Neural cell (in vitro differentiated cells): ENCODE data around the gene CBR3. TPM values are rescaled to one million over a fixed set of nuclear protein-coding genes. Genes with fewer than 3 reads are reported as not detected.

Source experiments
- H2AFZ ChIP-seq: fragments of 200-600, 300-800 bp; sonication (generic), shearing (Covaris generic); 2 replicates; pipeline ENCODE4 v1.6.0; 2014; ENCODE audit warnings: low read depth, mild to moderate bottlenecking, antibody characterized with exemption, low read length, moderate library complexity
- H3F3A ChIP-seq: fragments of 200-600 bp; shearing (Covaris generic); 2 replicates; pipeline ENCODE4 v1.6.1; 2016; ENCODE audit warnings: mild to moderate bottlenecking, moderate library complexity, mixed read lengths, antibody characterized with exemption, low read length; ENCODE audit not compliant: insufficient read depth, poor library complexity, severe bottlenecking
- H3K27ac ChIP-seq: fragments of 200-600, 300-800 bp; sonication (generic), shearing (Covaris generic); 2 replicates; pipeline ENCODE4 v1.5.1; 2014; ENCODE audit warnings: mild to moderate bottlenecking, low read length, moderate library complexity
- H3K27me3 ChIP-seq: fragments of 300-800, 200-600 bp; sonication (generic), shearing (Covaris generic); 2 replicates; pipeline ENCODE4 v1.6.0; 2014; ENCODE audit warnings: mild to moderate bottlenecking, low read depth, low read length, moderate library complexity; ENCODE audit not compliant: insufficient read depth
- H3K36me3 ChIP-seq: fragments of 300-800, 200-600 bp; sonication (generic), shearing (Covaris generic); 2 replicates; pipeline ENCODE4 v1.5.1; 2014; ENCODE audit warnings: mild to moderate bottlenecking, antibody characterized with exemption, low read length, moderate library complexity; ENCODE audit not compliant: insufficient read depth
- H3K4me2 ChIP-seq: fragments of 300-800, 200-600 bp; sonication (generic), shearing (Covaris generic); 2 replicates; pipeline ENCODE4 v1.6.0; 2014; ENCODE audit warnings: mild to moderate bottlenecking, low read length
- H3K4me3 ChIP-seq: fragments of 300-800, 200-600 bp; sonication (generic), shearing (Covaris generic); 2 replicates; pipeline ENCODE4 v1.5.1; 2014; ENCODE audit warnings: mild to moderate bottlenecking, low read length, moderate library complexity
- H3K79me2 ChIP-seq: fragments of 200-600 bp; shearing (Covaris generic); replicated peaks from 2 replicates; pipeline ENCODE4 v1.6.0; 2014; ENCODE audit warnings: mild to moderate bottlenecking, low read length, moderate library complexity; ENCODE audit not compliant: insufficient read depth
- H3K9ac ChIP-seq: fragments of 300-800, 200-600 bp; sonication (generic), shearing (Covaris generic); 2 replicates; pipeline ENCODE4 v1.6.1; 2016; ENCODE audit warnings: mild to moderate bottlenecking, low read length, mixed read lengths
- H3K9me2 ChIP-seq: fragments of 200-600 bp; shearing (Covaris generic); 2 replicates; pipeline ENCODE4 v1.6.1; 2016; ENCODE audit warnings: mild to moderate bottlenecking, low read length, mixed read lengths; ENCODE audit not compliant: insufficient read depth
- H3K9me3 ChIP-seq: fragments of 200-600, 300-800 bp; sonication (generic), shearing (Covaris generic); 2 replicates; pipeline ENCODE4 v1.6.1; 2016; ENCODE audit warnings: mild to moderate bottlenecking, mixed run types, low read length, moderate library complexity, mixed read lengths
- H4K20me1 ChIP-seq: fragments of 200-600 bp; shearing (Covaris generic); 2 replicates; pipeline ENCODE4 v1.6.1; 2016; ENCODE audit warnings: mild to moderate bottlenecking, mixed run types; ENCODE audit not compliant: insufficient read depth
- CTCF ChIP-seq: fragments of 450-650 bp; IDR thresholded peaks from 2 replicates; pipeline ENCODE4 v1.5.1; 2014; ENCODE audit warnings: antibody characterized with exemption, mild to moderate bottlenecking, moderate library complexity; ENCODE audit not compliant: poor library complexity, severe bottlenecking
- EP300 ChIP-seq: fragments of 450-650 bp; conservative IDR thresholded peaks from 2 replicates; pipeline ENCODE4 v1.6.1; 2014; ENCODE audit warnings: antibody characterized with exemption, mild to moderate bottlenecking, moderate library complexity; ENCODE audit not compliant: poor library complexity, severe bottlenecking
- EZH2 ChIP-seq: fragments of 200-600, 300-800 bp; shearing (Covaris generic), sonication (generic); IDR thresholded peaks from 2 replicates; pipeline ENCODE4 v1.6.1; 2014; ENCODE audit warnings: antibody characterized with exemption, low read length, borderline replicate concordance, mild to moderate bottlenecking; ENCODE audit not compliant: insufficient read depth, poor library complexity, severe bottlenecking
- MXI1 ChIP-seq: fragments of 450-650 bp; conservative IDR thresholded peaks from 2 replicates; pipeline ENCODE4 v1.6.1; 2014; ENCODE audit warnings: antibody characterized with exemption, mild to moderate bottlenecking; ENCODE audit not compliant: poor library complexity, severe bottlenecking
- POLR2AphosphoS5 ChIP-seq: IDR thresholded peaks from 2 replicates; pipeline ENCODE4 v1.6.1; 2012
- RAD21 ChIP-seq: fragments of 450-650 bp; conservative IDR thresholded peaks from 2 replicates; pipeline ENCODE4 v1.6.1; 2014; ENCODE audit warnings: antibody characterized with exemption, mild to moderate bottlenecking, moderate library complexity
- REST ChIP-seq: IDR thresholded peaks from 2 replicates; pipeline ENCODE4 v1.6.1; 2012; ENCODE audit warnings: borderline replicate concordance
- SMC3 ChIP-seq: fragments of 450-650 bp; conservative IDR thresholded peaks from 2 replicates; pipeline ENCODE4 v1.6.1; 2014; ENCODE audit warnings: antibody characterized with exemption, mild to moderate bottlenecking, moderate library complexity; ENCODE audit not compliant: poor library complexity
- TAF1 ChIP-seq: IDR thresholded peaks from 2 replicates; pipeline ENCODE4 v1.6.1; 2012; ENCODE audit warnings: low read depth
- polyA plus RNA-seq: library from polyadenylated mRNA; depleted of rRNA; stranded (reverse); fragments of >200 nt; gene quantifications from 2 replicates; pipeline ENCODE4 v1.2.3, GENCODE V29; 2014

CBR3 gene
- polyA plus RNA-seq, 1 donor from 2014 or later = not detected

- H3K9me3 ChIP-seq = no peaks in the 10 kb centered on the region
- H3K4me3 ChIP-seq = no peak overlapping the region
- no peak overlapping the region for H3K27ac ChIP-seq
- H2AFZ ChIP-seq = no peak overlapping the region
- H3K79me2 ChIP-seq = no peaks in the 10 kb centered on the region
- TF ChIP-seq RAD21 = no peak
- TF ChIP-seq REST = no peak
- no peak for TF ChIP-seq EP300
- H3F3A ChIP-seq = no peaks in the 10 kb centered on the region
- H3K9ac ChIP-seq = no peak overlapping the region
- no peaks in the 10 kb centered on the region for H3K27me3 ChIP-seq
- no peaks in the 10 kb centered on the region for H4K20me1 ChIP-seq
- H3K9me2 ChIP-seq = no peaks in the 10 kb centered on the region
- no peak overlapping the region for H3K4me2 ChIP-seq
- H3K36me3 ChIP-seq = no peaks in the 10 kb centered on the region
These were observed 44.9 kb upstream of the CBR3 start for GRCh38 chr21:36089946-36090345.

- Histone ChIP-seq H3K4me2 (no peak overlapping the region), H2AFZ (no peak overlapping the region), H3K27me3 (no peaks in the 10 kb centered on the region), H4K20me1 (no peaks in the 10 kb centered on the region), H3K27ac (no peak overlapping the region), H3K9ac (no peak overlapping the region), H3K4me3 (no peak overlapping the region), H3K79me2 (no peaks in the 10 kb centered on the region), H3K9me2 (no peaks in the 10 kb centered on the region), H3K36me3 (no peaks in the 10 kb centered on the region), H3F3A (no peaks in the 10 kb centered on the region), H3K9me3 (no peaks in the 10 kb centered on the region)
- no peak for TF ChIP-seq REST
- TF ChIP-seq EP300 = no peak
- no peak for TF ChIP-seq EZH2
- no peak for TF ChIP-seq CTCF
- no peak for TF ChIP-seq POLR2AphosphoS5
- TF ChIP-seq SMC3 = no peak
- no peak for TF ChIP-seq RAD21
- TF ChIP-seq TAF1 = no peak
- no peak for TF ChIP-seq MXI1
These were observed 42.2 kb upstream of the CBR3 start for GRCh38 chr21:36092681-36093080.
